GM23338 (cell line): ENCODE results near the gene TMEM101. TPM values are rescaled to one million over a fixed set of nuclear protein-coding genes. Genes with fewer than 3 reads are reported as not detected.

Experiments
- ATAC-seq: fragments of 200-7000 bp; cut with Tn5 transposase; 3 replicates; pipeline ENCODE4 v1.9.1; 2020
- DNase-seq: peaks from one replicate; pipeline ENCODE4 v3.0.0-alpha.2; 2015; ENCODE audit warnings: low spot score
- H2AFZ ChIP-seq: fragments of 200-600 bp; sonication (generic); 2 replicates; pipeline ENCODE4 v1.8.0; 2016; ENCODE audit warnings: antibody characterized with exemption, mild to moderate bottlenecking, moderate library complexity
- H3F3A ChIP-seq: fragments of 200-600 bp; sonication (generic); replicated peaks from 2 replicates; pipeline ENCODE4 v1.8.0; 2017; ENCODE audit warnings: antibody characterized with exemption, mixed run types, low read depth
- H3K27ac ChIP-seq: fragments of 200-600 bp; sonication (generic); 2 replicates; pipeline ENCODE4 v1.6.1; 2016; ENCODE audit warnings: low read depth
- H3K27me3 ChIP-seq: fragments of 200-600 bp; sonication (generic); 2 replicates; pipeline ENCODE4 v1.8.0; 2016; ENCODE audit warnings: mild to moderate bottlenecking, mixed run types, moderate library complexity; ENCODE audit not compliant: insufficient read depth
- H3K36me3 ChIP-seq: fragments of 200-600 bp; sonication (generic); 2 replicates; pipeline ENCODE4 v1.8.0; 2016; ENCODE audit warnings: mild to moderate bottlenecking; ENCODE audit not compliant: insufficient read depth
- H3K4me1 ChIP-seq: fragments of 200-600 bp; sonication (generic); 2 replicates; pipeline ENCODE4 v1.8.0; 2016; ENCODE audit warnings: mild to moderate bottlenecking, moderate library complexity; ENCODE audit not compliant: insufficient read depth
- H3K4me2 ChIP-seq: fragments of 200-600 bp; sonication (generic); 2 replicates; pipeline ENCODE4 v1.7.1; 2017; ENCODE audit warnings: mixed run types
- H3K4me3 ChIP-seq: fragments of 200-600 bp; sonication (generic); 2 replicates; pipeline ENCODE4 v1.6.1; 2016; ENCODE audit warnings: mixed run types
- H3K79me2 ChIP-seq: fragments of 200-600 bp; sonication (generic); replicated peaks from 2 replicates; pipeline ENCODE4 v1.8.0; 2017; ENCODE audit warnings: mild to moderate bottlenecking; ENCODE audit not compliant: insufficient read depth
- H3K9me2 ChIP-seq: fragments of 200-600 bp; sonication (generic); 2 replicates; pipeline ENCODE4 v1.8.0; 2017; ENCODE audit not compliant: insufficient read depth
- H4K20me1 ChIP-seq: fragments of 200-600 bp; sonication (generic); replicated peaks from 2 replicates; pipeline ENCODE4 v1.8.0; 2017; ENCODE audit warnings: mild to moderate bottlenecking; ENCODE audit not compliant: insufficient read depth
- H3K27ac Mint-ChIP-seq: 2 replicates; pipeline ENCODE4 v1.8.0; 2020; ENCODE audit warnings: inconsistent platforms, mild to moderate bottlenecking, moderate library complexity, mixed read lengths
- H3K27me3 Mint-ChIP-seq: 3 replicates; pipeline ENCODE4 v1.8.0; 2022; ENCODE audit warnings: low read depth, mild to moderate bottlenecking, moderate library complexity, mixed read lengths, inconsistent platforms; ENCODE audit not compliant: insufficient read depth, poor library complexity
- H3K36me3 Mint-ChIP-seq: 3 replicates; pipeline ENCODE4 v1.8.0; 2021; ENCODE audit warnings: low read depth, mild to moderate bottlenecking, inconsistent platforms, moderate library complexity, mixed read lengths
- H3K4me1 Mint-ChIP-seq: 3 replicates; pipeline ENCODE4 v1.8.0; 2020; ENCODE audit warnings: mild to moderate bottlenecking, inconsistent platforms, mixed read lengths
- H3K4me3 Mint-ChIP-seq: 3 replicates; pipeline ENCODE4 v1.8.0; 2021; ENCODE audit warnings: moderate library complexity, mild to moderate bottlenecking, inconsistent platforms, mixed read lengths
- H3K9me3 Mint-ChIP-seq: 3 replicates; pipeline ENCODE4 v1.8.0; 2020; ENCODE audit warnings: moderate library complexity, mild to moderate bottlenecking, inconsistent platforms, mixed read lengths
- CREB1 ChIP-seq: fragments of 250-450 bp; sonication (Bioruptor Pico); IDR thresholded peaks from 2 replicates; pipeline ENCODE4 v1.5.0; 2020; ENCODE audit warnings: low read depth, mild to moderate bottlenecking, moderate library complexity
- CTCF ChIP-seq, 2 experiments: fragments of 200-600 bp in 1 of 2; sonication (generic) in 1 of 2; conservative IDR thresholded peaks; 2 replicates each; pipeline versions ENCODE4 v1.5.1 to v1.6.1; 2016 to 2017; ENCODE audit warnings: antibody characterized with exemption in 2 of 2, low read depth in 2 of 2, mild to moderate bottlenecking in 2 of 2, moderate library complexity in 1 of 2
- ETS1 ChIP-seq: IDR thresholded peaks from 2 replicates; pipeline ENCODE4 v1.6.1; 2016; ENCODE audit warnings: antibody characterized with exemption
- EZH2 ChIP-seq: fragments of 200-600 bp; sonication (generic); IDR thresholded peaks from one replicate; pipeline ENCODE4 v1.8.0; 2017; ENCODE audit warnings: antibody characterized with exemption, mild to moderate bottlenecking, low read depth; ENCODE audit not compliant: unreplicated experiment
- EZH2phosphoT487 ChIP-seq: fragments of 200-600 bp; sonication (generic); IDR thresholded peaks from one replicate; pipeline ENCODE4 v1.8.1; 2018; ENCODE audit warnings: antibody characterized with exemption; ENCODE audit not compliant: unreplicated experiment
- JUNB ChIP-seq: IDR thresholded peaks from one replicate; pipeline ENCODE4 v1.6.1; 2016; ENCODE audit warnings: antibody characterized with exemption; ENCODE audit not compliant: unreplicated experiment
- NANOG ChIP-seq: IDR thresholded peaks from 2 replicates; pipeline ENCODE4 v1.6.1; 2016; ENCODE audit warnings: antibody characterized with exemption, borderline replicate concordance
- POLR2AphosphoS5 ChIP-seq: IDR thresholded peaks from 2 replicates; pipeline ENCODE4 v1.6.1; 2016; ENCODE audit warnings: antibody characterized with exemption, low read depth
- REST ChIP-seq: IDR thresholded peaks from one replicate; pipeline ENCODE4 v1.6.1; 2018; ENCODE audit warnings: antibody characterized with exemption; ENCODE audit not compliant: unreplicated experiment
- STAT1 ChIP-seq: IDR thresholded peaks from one replicate; pipeline ENCODE4 v1.6.1; 2016; ENCODE audit warnings: antibody characterized with exemption; ENCODE audit not compliant: unreplicated experiment
- ZNF114 ChIP-seq: fragments of 250-450 bp; sonication (Bioruptor Pico); IDR thresholded peaks from 2 replicates; pipeline ENCODE4 v1.5.0; 2020; ENCODE audit warnings: mild to moderate bottlenecking, moderate library complexity
- ZNF331 ChIP-seq: fragments of 250-450 bp; sonication (Bioruptor Pico); IDR thresholded peaks from 2 replicates; pipeline ENCODE4 v1.5.0; 2020; ENCODE audit warnings: low read depth, mild to moderate bottlenecking, moderate library complexity
- ZNF462 ChIP-seq: fragments of 250-450 bp; sonication (Bioruptor Pico); IDR thresholded peaks from 2 replicates; pipeline ENCODE4 v1.5.0; 2020; ENCODE audit warnings: mild to moderate bottlenecking, moderate library complexity
- polyA plus RNA-seq: library from polyadenylated mRNA; unstranded; fragments of >200 nt; fragmentation: Nextera tagmentation; extraction: Ambion mirVana; gene quantifications from 2 replicates; pipeline ENCODE4 v1.2.1, GENCODE V29; 2016
- total RNA-seq: library from RNA; depleted of rRNA; stranded (reverse); fragments of >200 nt; shearing (Covaris generic); gene quantifications from 2 replicates; pipeline ENCODE4 v1.2.3, GENCODE V29; 2014

Gene TMEM101
- total and polyA plus RNA-seq, 2 experiments from 2014 or later = 15.9 to 31.6 TPM

GRCh38 chr17:44000141-44000860 lies 14.5 kb downstream of the TMEM101 start:
- Histone ChIP-seq H3K36me3 (no peaks in the 10 kb centered on the region), H3K4me1 (peaks cover 4% of the 10 kb centered on the region)
- H3K27me3 Mint-ChIP-seq = peaks cover 22% of the 10 kb centered on the region

More at GRCh38 chr17:44000141-44000860, 14.5 kb downstream of the TMEM101 start:
- H3K27ac Mint-ChIP-seq = no peak overlapping the region
- Histone ChIP-seq H3K4me2 (no peak overlapping the region), H2AFZ (no peak overlapping the region), H3K27ac (no peak overlapping the region), H3K9me2 (no peaks in the 10 kb centered on the region), H3K4me3 (no peak overlapping the region), H3K27me3 (peaks cover 27% of the 10 kb centered on the region), H3F3A (no peaks in the 10 kb centered on the region), H3K79me2 (no peaks in the 10 kb centered on the region), H4K20me1 (no peaks in the 10 kb centered on the region)
- H3K9me3 Mint-ChIP-seq = no peaks in the 10 kb centered on the region
- H3K36me3 Mint-ChIP-seq = no peaks in the 10 kb centered on the region
- ATAC-seq = no peak
- H3K4me1 Mint-ChIP-seq = no peaks in the 10 kb centered on the region; the same call in 2 of the 3 replicates
- no peak overlapping the region for H3K4me3 Mint-ChIP-seq
- no peak for TF ChIP-seq ZNF331 (CRISPR knock-in tag)
- no peak for TF ChIP-seq REST
- no peak for TF ChIP-seq STAT1
- TF ChIP-seq POLR2AphosphoS5 = no peak
- no peak for TF ChIP-seq CTCF (conservative IDR thresholded peaks at IDR 0.05; ENCODE audit: low read depth in 2 of 2)
- no peak for TF ChIP-seq EZH2
- TF ChIP-seq JUNB = no peak
- no peak for TF ChIP-seq CREB1 (CRISPR knock-in tag)
- no peak for TF ChIP-seq EZH2phosphoT487
- no peak for TF ChIP-seq ZNF114
- TF ChIP-seq NANOG = no peak
- no peak for TF ChIP-seq ETS1
- no peak for TF ChIP-seq ZNF462
- no peak for DNase-seq
